RWPE2 (cell line): ENCODE data around the gene ACCS.

ENCODE experiments used
- ATAC-seq: fragments of 200-7000 bp; cut with Tn5 transposase; 3 replicates; pipeline ENCODE4 v1.9.1; 2021; ENCODE audit warnings: low read depth
- DNase-seq: peaks from one replicate; pipeline ENCODE4 v3.0.0-alpha.2; 2020; ENCODE audit warnings: low spot score
- H3K27ac ChIP-seq: fragments of 450-650 bp; 2 replicates; pipeline ENCODE4 v1.5.1; 2017; ENCODE audit warnings: mild to moderate bottlenecking; ENCODE audit not compliant: poor library complexity, severe bottlenecking
- H3K27me3 ChIP-seq: fragments of 250-450 bp; sonication (Bioruptor Pico); 2 replicates; pipeline ENCODE4 v1.5.1; 2021; ENCODE audit warnings: mild to moderate bottlenecking, moderate library complexity; ENCODE audit not compliant: insufficient read depth, poor library complexity, severe bottlenecking
- H3K36me3 ChIP-seq: fragments of 250-450 bp; sonication (Bioruptor Pico); 2 replicates; pipeline ENCODE4 v1.5.1; 2020; ENCODE audit warnings: low read depth, mild to moderate bottlenecking, moderate library complexity
- H3K4me1 ChIP-seq: fragments of 250-450 bp; sonication (Bioruptor Pico); 2 replicates; pipeline ENCODE4 v1.5.1; 2021; ENCODE audit warnings: mild to moderate bottlenecking, moderate library complexity; ENCODE audit not compliant: insufficient read depth, poor library complexity, severe bottlenecking
- H3K4me3 ChIP-seq: fragments of 250-450 bp; sonication (Bioruptor Pico); 2 replicates; pipeline ENCODE4 v1.5.1; 2021; ENCODE audit warnings: mild to moderate bottlenecking, moderate library complexity; ENCODE audit not compliant: severe bottlenecking
- H3K9me3 ChIP-seq: fragments of 250-450 bp; sonication (Bioruptor Pico); 2 replicates; pipeline ENCODE4 v1.5.1; 2021; ENCODE audit warnings: mild to moderate bottlenecking, moderate library complexity; ENCODE audit not compliant: severe bottlenecking
- TF ChIP-seq, protein P1 (sequence below): fragments of 450-650 bp; IDR thresholded peaks from one replicate; pipeline ENCODE4 v1.5.1; 2017; ENCODE audit warnings: mild to moderate bottlenecking, moderate library complexity; ENCODE audit not compliant: poor library complexity, severe bottlenecking

Gene ACCS

DNA sequence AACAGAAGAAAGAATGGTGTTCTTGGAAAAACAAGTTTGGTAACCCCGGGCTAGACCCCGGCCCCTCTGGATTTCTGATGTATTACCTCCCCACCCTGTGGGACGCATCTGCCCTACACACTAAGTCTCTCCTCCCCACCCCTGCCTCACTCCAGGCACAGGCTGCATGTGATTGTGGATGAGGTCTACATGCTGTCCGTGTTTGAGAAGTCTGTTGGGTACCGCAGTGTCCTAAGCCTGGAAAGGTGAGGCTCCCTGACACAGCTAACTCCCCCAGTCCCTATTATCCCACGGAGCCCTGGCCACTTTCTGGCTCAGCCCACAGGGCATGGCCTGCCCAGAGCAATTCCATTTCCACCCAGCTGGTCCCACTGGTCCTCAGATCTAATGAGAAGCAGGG lies 13.3 kb downstream of the ACCS start:
- TF ChIP-seq, protein P1, sequence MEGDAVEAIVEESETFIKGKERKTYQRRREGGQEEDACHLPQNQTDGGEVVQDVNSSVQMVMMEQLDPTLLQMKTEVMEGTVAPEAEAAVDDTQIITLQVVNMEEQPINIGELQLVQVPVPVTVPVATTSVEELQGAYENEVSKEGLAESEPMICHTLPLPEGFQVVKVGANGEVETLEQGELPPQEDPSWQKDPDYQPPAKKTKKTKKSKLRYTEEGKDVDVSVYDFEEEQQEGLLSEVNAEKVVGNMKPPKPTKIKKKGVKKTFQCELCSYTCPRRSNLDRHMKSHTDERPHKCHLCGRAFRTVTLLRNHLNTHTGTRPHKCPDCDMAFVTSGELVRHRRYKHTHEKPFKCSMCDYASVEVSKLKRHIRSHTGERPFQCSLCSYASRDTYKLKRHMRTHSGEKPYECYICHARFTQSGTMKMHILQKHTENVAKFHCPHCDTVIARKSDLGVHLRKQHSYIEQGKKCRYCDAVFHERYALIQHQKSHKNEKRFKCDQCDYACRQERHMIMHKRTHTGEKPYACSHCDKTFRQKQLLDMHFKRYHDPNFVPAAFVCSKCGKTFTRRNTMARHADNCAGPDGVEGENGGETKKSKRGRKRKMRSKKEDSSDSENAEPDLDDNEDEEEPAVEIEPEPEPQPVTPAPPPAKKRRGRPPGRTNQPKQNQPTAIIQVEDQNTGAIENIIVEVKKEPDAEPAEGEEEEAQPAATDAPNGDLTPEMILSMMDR = no peak
- Histone ChIP-seq H3K36me3 (no peaks in the 10 kb centered on the region), H3K27me3 (no peaks in the 10 kb centered on the region), H3K4me3 (no peak overlapping the region), H3K9me3 (no peaks in the 10 kb centered on the region), H3K27ac (no peak overlapping the region), H3K4me1 (no peaks in the 10 kb centered on the region)
- no peak for DNase-seq
- no peak for ATAC-seq

DNA sequence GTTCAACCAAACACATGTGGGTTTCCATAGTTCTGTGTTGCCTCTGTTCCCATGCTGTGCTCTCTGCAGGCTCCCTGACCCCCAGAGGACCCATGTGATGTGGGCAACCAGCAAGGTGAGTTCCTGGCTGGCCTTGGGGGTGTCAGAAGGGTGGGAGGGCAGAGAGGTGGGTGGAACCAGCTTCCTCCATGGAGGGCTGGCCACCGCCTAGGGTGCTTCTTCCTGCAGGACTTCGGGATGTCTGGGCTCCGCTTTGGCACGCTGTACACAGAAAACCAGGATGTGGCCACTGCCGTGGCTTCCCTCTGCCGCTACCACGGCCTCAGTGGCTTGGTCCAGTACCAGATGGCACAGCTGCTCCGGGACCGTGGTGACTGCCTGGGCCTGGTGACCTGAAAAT lies 14.9 kb downstream of the ACCS start:
- Histone ChIP-seq H3K27ac (no peak overlapping the region), H3K36me3 (no peaks in the 10 kb centered on the region), H3K4me1 (no peaks in the 10 kb centered on the region), H3K9me3 (no peaks in the 10 kb centered on the region), H3K27me3 (no peaks in the 10 kb centered on the region), H3K4me3 (no peak overlapping the region)
- TF ChIP-seq, protein P1 = no peak
- ATAC-seq (no peak), DNase-seq (no peak)

DNA sequence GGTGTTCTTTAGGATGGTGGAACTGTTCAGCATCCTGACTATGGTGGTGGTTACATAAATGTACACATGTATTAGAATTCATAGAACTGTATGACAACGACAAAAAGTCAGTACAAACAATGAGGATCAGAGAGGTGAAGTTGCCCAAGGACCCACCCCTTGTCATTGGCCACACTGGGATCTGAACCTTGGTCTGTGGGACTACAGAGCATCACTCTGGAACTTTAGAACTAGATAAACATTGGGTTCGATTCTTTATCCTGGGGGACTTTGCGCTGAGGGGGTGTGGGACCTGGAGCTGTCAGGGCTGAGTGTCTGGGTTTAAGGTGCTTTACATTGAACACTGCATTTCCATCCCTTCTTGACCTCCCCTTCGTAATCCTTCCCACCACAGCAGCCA lies 16.6 kb downstream of the ACCS start:
- TF ChIP-seq, protein P1 = no peak
- no peaks in the 10 kb centered on the region for H3K9me3 ChIP-seq
- H3K4me1 ChIP-seq = no peaks in the 10 kb centered on the region
- H3K27me3 ChIP-seq = no peaks in the 10 kb centered on the region
- ATAC-seq (no peak), DNase-seq (no peak)
- H3K27ac ChIP-seq = no peak overlapping the region
- H3K4me3 ChIP-seq = no peak overlapping the region
- no peaks in the 10 kb centered on the region for H3K36me3 ChIP-seq

DNA sequence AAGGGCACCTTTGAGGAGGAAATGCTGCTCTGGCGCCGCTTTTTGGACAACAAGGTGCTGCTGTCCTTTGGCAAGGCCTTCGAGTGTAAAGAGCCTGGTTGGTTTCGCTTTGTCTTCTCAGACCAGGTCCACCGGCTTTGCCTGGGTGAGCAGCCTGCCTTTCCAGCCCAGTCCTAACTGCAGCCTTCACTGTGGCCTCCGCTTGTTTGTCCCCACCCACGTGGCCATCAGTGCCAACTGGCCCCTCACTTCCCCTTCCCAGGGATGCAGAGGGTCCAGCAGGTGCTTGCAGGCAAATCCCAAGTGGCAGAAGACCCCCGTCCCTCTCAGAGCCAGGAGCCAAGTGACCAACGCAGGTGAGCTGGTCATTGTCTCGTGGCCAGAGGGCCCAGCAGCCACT lies 17.4 kb downstream of the ACCS start:
- H3K27me3 ChIP-seq = no peaks in the 10 kb centered on the region
- TF ChIP-seq, protein P1 = no peak
- H3K36me3 ChIP-seq = no peaks in the 10 kb centered on the region
- no peak overlapping the region for H3K27ac ChIP-seq
- ATAC-seq = no peak
- H3K4me1 ChIP-seq = no peaks in the 10 kb centered on the region
- H3K4me3 ChIP-seq = no peak overlapping the region
- DNase-seq = no peak
- no peaks in the 10 kb centered on the region for H3K9me3 ChIP-seq

DNA sequence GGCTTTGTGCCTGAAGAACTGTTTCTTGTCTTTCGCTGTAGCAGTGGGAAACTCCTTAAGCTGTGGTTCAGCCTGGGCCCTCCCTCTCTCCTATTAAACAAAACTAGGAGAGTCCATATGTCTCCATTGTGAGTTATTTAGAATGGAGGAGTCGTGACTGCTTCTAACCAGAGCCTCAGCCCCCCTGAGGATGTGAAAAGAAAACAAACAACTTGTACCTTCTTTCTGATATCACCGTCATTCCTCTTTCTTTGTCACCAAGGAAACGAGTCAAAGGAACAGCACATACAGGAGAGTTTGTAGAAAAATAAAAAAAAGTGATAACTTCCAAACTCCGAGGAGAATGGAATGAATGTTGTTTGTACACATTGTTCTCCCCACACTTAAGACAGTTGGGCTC lies 17.8 kb downstream of the ACCS start:
- no peaks in the 10 kb centered on the region for H3K36me3 ChIP-seq
- TF ChIP-seq, protein P1 = no peak

More for the DNA sequence above, 17.8 kb downstream of the ACCS start:
- no peak overlapping the region for H3K27ac ChIP-seq
- no peaks in the 10 kb centered on the region for H3K4me1 ChIP-seq
- DNase-seq (no peak), ATAC-seq (no peak)
- H3K4me3 ChIP-seq = no peak overlapping the region
- no peaks in the 10 kb centered on the region for H3K27me3 ChIP-seq
- no peaks in the 10 kb centered on the region for H3K9me3 ChIP-seq
